K562 (cell line): ENCODE results near the gene PACSIN2. TPM values are rescaled to one million over a fixed set of nuclear protein-coding genes. Genes with fewer than 3 reads are reported as not detected.

Experiments used
- ATF6 ChIP-seq: sonication (generic); formaldehyde crosslinking; IDR thresholded peaks from 2 replicates; pipeline ENCODE4 v1.4.0; 2020; ENCODE audit warnings: mild to moderate bottlenecking, missing genetic modification reagents
- CHCHD3 ChIP-seq: fragments of 250-450 bp; sonication (Bioruptor Pico); IDR thresholded peaks from 2 replicates; pipeline ENCODE4 v2.1.2; 2022; ENCODE audit warnings: mild to moderate bottlenecking
- DPF2 ChIP-seq: fragments of 450-650 bp; IDR thresholded peaks from 2 replicates; pipeline ENCODE4 v1.6.1; 2016
- EP300 ChIP-seq: IDR thresholded peaks from 2 replicates; pipeline ENCODE4 v1.6.1; 2012; ENCODE audit warnings: low read length, improper control_type of control experiment
- FOXK2 ChIP-seq, 2 experiments: fragments of 450-650 bp; IDR thresholded peaks in 1 of 2; conservative IDR thresholded peaks in 1 of 2; 2 replicates each; pipeline ENCODE4 v1.6.1; 2016; ENCODE audit warnings: low read depth in 2 of 2, mild to moderate bottlenecking in 1 of 2
- GATAD2B ChIP-seq: fragments of 450-650 bp; IDR thresholded peaks from 2 replicates; pipeline ENCODE4 v1.6.1; 2017; ENCODE audit warnings: mild to moderate bottlenecking, borderline replicate concordance
- HMBOX1 ChIP-seq: sonication (generic); IDR thresholded peaks from 2 replicates; pipeline ENCODE4 v1.6.1; 2016
- HNRNPK ChIP-seq: fragments of 200-400 bp; formaldehyde crosslinking; IDR thresholded peaks from one replicate; pipeline ENCODE4 v1.6.1; 2018; ENCODE audit warnings: mild to moderate bottlenecking, low read depth, low read length; ENCODE audit not compliant: poor library complexity, severe bottlenecking
- HOMEZ ChIP-seq: fragments of 250-450 bp; sonication (Bioruptor Pico); IDR thresholded peaks from 2 replicates; pipeline ENCODE4 v1.4.0; 2020; ENCODE audit warnings: mild to moderate bottlenecking, moderate library complexity
- MYC ChIP-seq, 2 experiments: fragments of 250-450 bp in 1 of 2; sonication (Bioruptor Pico) in 1 of 2; IDR thresholded peaks; 2 replicates each; pipeline versions ENCODE4 v1.5.1 to v1.6.1; 2012 to 2021; ENCODE audit warnings: low read depth in 2 of 2, borderline replicate concordance in 1 of 2, improper control_type of control experiment in 1 of 2, low read length in 1 of 2, mild to moderate bottlenecking in 1 of 2, moderate library complexity in 1 of 2
- NCOA6 ChIP-seq: fragments of 450-650 bp; IDR thresholded peaks from 2 replicates; pipeline ENCODE4 v1.6.1; 2017; ENCODE audit warnings: mild to moderate bottlenecking
- PML ChIP-seq: IDR thresholded peaks from 2 replicates; pipeline ENCODE4 v1.6.1; 2012; ENCODE audit warnings: low read length, inconsistent platforms
- TCF3 ChIP-seq: sonication (generic); formaldehyde crosslinking; IDR thresholded peaks from 2 replicates; pipeline ENCODE4 v1.4.0; 2020; ENCODE audit warnings: mild to moderate bottlenecking, missing genetic modification reagents
- TEAD1 ChIP-seq, 2 experiments: fragments of 450-650 bp in 1 of 2; sonication (generic) in 1 of 2; formaldehyde crosslinking; IDR thresholded peaks; 2 replicates each; pipeline versions ENCODE4 v1.4.0 to v1.8.0; 2020 to 2022; ENCODE audit warnings: mild to moderate bottlenecking in 2 of 2, missing genetic modification reagents in 1 of 2
- ZHX1 ChIP-seq: fragments of 150-350 bp; conservative IDR thresholded peaks from 2 replicates; pipeline ENCODE4 v1.6.1; 2014; ENCODE audit warnings: low read length
- ZNF277 ChIP-seq: fragments of 250-450 bp; sonication (Bioruptor Pico); IDR thresholded peaks from 2 replicates; pipeline ENCODE4 v1.8.0; 2022; ENCODE audit warnings: inconsistent platforms, mild to moderate bottlenecking, moderate library complexity, borderline replicate concordance
- ZNF551 ChIP-seq: fragments of 250-450 bp; sonication (Bioruptor Pico); IDR thresholded peaks from 2 replicates; pipeline ENCODE4 v1.5.0; 2021; ENCODE audit warnings: mild to moderate bottlenecking, moderate library complexity
- ZNF57 ChIP-seq: fragments of 450-650 bp; formaldehyde crosslinking; IDR thresholded peaks from 2 replicates; pipeline ENCODE4 v1.4.0; 2020; ENCODE audit warnings: mild to moderate bottlenecking, moderate library complexity
- polyA plus RNA-seq, 8 experiments: library from polyadenylated mRNA; depleted of rRNA in 4 of 8; stranded (reverse) in 5 of 8; unstranded in 3 of 8; fragments of >200 nt; fragmentation: Nextera tagmentation in 2 of 8; fragmentation: Illumina TruSeq in 1 of 8; extraction: Ambion mirVana in 2 of 8; extraction: Trizol in 1 of 8; gene quantifications; 2 replicates each; pipeline versions ENCODE4 v1.2.1 to v1.2.3, GENCODE V29; 2011 to 2014; ENCODE audit warnings: inconsistent platforms in 1 of 8, missing spikeins in 1 of 8
- total RNA-seq, 7 experiments: library from RNA; depleted of rRNA in 6 of 7; stranded (reverse); fragments of >200 nt in 6 of 7; fragmentation: Illumina TruSeq in 2 of 7; extraction: Trizol in 2 of 7; gene quantifications; 2 replicates each; pipeline versions ENCODE4 v1.2.1 to v1.2.3, GENCODE V29; 2011 to 2021; ENCODE audit warnings: low replicate concordance in 1 of 7

PACSIN2 gene
- total and polyA plus RNA-seq, 9 of the 15 experiments (the other 6 are each of a cell fraction or from before 2014, with no cell fraction given) = 0.45 to 45.1 (median 23.9) TPM

- TF ChIP-seq ZHX1 (no peak), ZNF57 (CRISPR knock-in tag) (no peak), ZNF551 (CRISPR knock-in tag) (no peak), EP300 (peak; percentile 72; the same call in 1 of the 2 replicates), ATF6 (CRISPR knock-in tag) (no peak), PML (peak; percentile 87), FOXK2 (conservative IDR thresholded peaks at IDR 0.05 in 1 of 2, IDR thresholded peaks at IDR 0.05 in 1 of 2; ENCODE audit: low read depth in 2 of 2) (peak; percentile 60 to 74), GATAD2B (peak; percentile 17; the same call in 1 of the 2 replicates), NCOA6 (no peak), TCF3 (CRISPR knock-in tag) (peak; percentile 97), HNRNPK (no peak), TEAD1 (CRISPR knock-in tag; IDR thresholded peaks at IDR 0.05) (peak in 1 of 2 experiments; percentile 77; a peak in 2 of 4 replicates), DPF2 (peak; percentile 94), CHCHD3 (CRISPR knock-in tag) (no peak), MYC (IDR thresholded peaks at IDR 0.05; ENCODE audit: low read depth, low read length) (0 out of 2 replicates have a peak, but pooled peaks have one; percentile 26), MYC (CRISPR knock-in tag; IDR thresholded peaks at IDR 0.05; ENCODE audit: borderline replicate concordance, low read depth) (no peak), HOMEZ (CRISPR knock-in tag) (no peak), HMBOX1 (no peak), ZNF277 (CRISPR knock-in tag) (no peak)
Observed at GRCh38 chr22:43007519-43008102, 7.3 kb downstream of the PACSIN2 start (continued).
